H1 (cell line): ENCODE data around the gene PDZD2. TPM values are rescaled to one million over a fixed set of nuclear protein-coding genes. Genes with fewer than 3 reads are reported as not detected.
"Not testable (repeated sequence)": the region's sequence is repeated elsewhere in the genome, so short reads cannot be mapped to it uniquely, and the experiment has no call there.

ENCODE experiments used
- CTCF ChIA-PET: fragments of 300-600 bp; sonication (Branson Sonifier 250); formaldehyde crosslinking; loops from one replicate; lab custom pipeline; 2021; ENCODE audit not compliant: partially characterized antibody; lab: Charles Lee
- POLR2A ChIA-PET: fragments of 300-600 bp; sonication (Branson Sonifier 250); formaldehyde crosslinking; loops from one replicate; lab custom pipeline; 2021; ENCODE audit warnings: inconsistent platforms; ENCODE audit not compliant: partially characterized antibody; lab: Charles Lee
- DNase-seq, 2 experiments: peaks; one replicate each; pipeline versions ENCODE4 v3.0.0 to v3.0.0-alpha.2; 2010 to 2022; ENCODE audit warnings: low spot score in 2 of 2, low read depth in 1 of 2, mixed read lengths in 1 of 2
- FAIRE-seq: peaks from 2 replicates; lab custom pipeline; 2011; peaks lifted over from hg19 to GRCh38; lab: Jason Lieb, UNC
- H2AFZ ChIP-seq: 2 replicates; pipeline ENCODE4 v1.8.1; 2012; ENCODE audit warnings: low read length, inconsistent platforms
- H2AK5ac ChIP-seq: 2 replicates; pipeline ENCODE4 v1.6.1; 2013; ENCODE audit warnings: low read depth, low read length
- H2BK120ac ChIP-seq: replicated peaks from 2 replicates; pipeline ENCODE3; 2013; ENCODE audit warnings: low read depth, low read length, inconsistent platforms
- H2BK12ac ChIP-seq: 2 replicates; pipeline ENCODE4 v1.6.1; 2013; ENCODE audit warnings: low read depth, low read length
- H2BK15ac ChIP-seq: 2 replicates; pipeline ENCODE4 v1.6.1; 2013; ENCODE audit warnings: low read length
- H2BK20ac ChIP-seq: 2 replicates; pipeline ENCODE4 v1.6.1; 2013; ENCODE audit warnings: low read length
- H2BK5ac ChIP-seq: 2 replicates; pipeline ENCODE4 v1.6.1; 2013; ENCODE audit warnings: low read depth, low read length
- H3K14ac ChIP-seq: 2 replicates; pipeline ENCODE4 v1.6.1; 2013; ENCODE audit warnings: inconsistent platforms; ENCODE audit not compliant: insufficient read length
- H3K18ac ChIP-seq: 2 replicates; pipeline ENCODE4 v1.6.1; 2013; ENCODE audit warnings: low read length; ENCODE audit errors: extremely low read depth
- H3K23ac ChIP-seq: 2 replicates; pipeline ENCODE4 v1.6.1; 2013; ENCODE audit warnings: inconsistent platforms; ENCODE audit not compliant: insufficient read length
- H3K23me2 ChIP-seq: 2 replicates; pipeline ENCODE4 v1.6.1; 2013; ENCODE audit warnings: low read depth, low read length
- H3K27ac ChIP-seq: 2 replicates; pipeline ENCODE4 v1.6.1; 2011; ENCODE audit warnings: low read depth, low read length, inconsistent platforms
- H3K27me3 ChIP-seq, 4 experiments: replicated peaks in 1 of 4; 1 replicate in 1 of 4; 2 replicates in 3 of 4; pipeline versions ENCODE4 v1.6.1 to v1.8.1; 2011 to 2013; ENCODE audit warnings: low read length in 3 of 4, mild to moderate bottlenecking in 3 of 4, inconsistent platforms in 2 of 4, mixed read lengths in 2 of 4, moderate library complexity in 1 of 4; ENCODE audit not compliant: control insufficient read depth in 3 of 4, insufficient read depth in 3 of 4; ENCODE audit errors: extremely low read depth in 1 of 4
- H3K36me3 ChIP-seq, 4 experiments: 2 replicates each; pipeline versions ENCODE4 v1.6.1 to v1.8.1; 2011 to 2013; ENCODE audit warnings: mild to moderate bottlenecking in 4 of 4, low read length in 3 of 4, moderate library complexity in 2 of 4, control low read depth in 1 of 4, inconsistent platforms in 1 of 4; ENCODE audit not compliant: insufficient read depth in 4 of 4, control insufficient read depth in 2 of 4
- H3K4ac ChIP-seq: replicated peaks from 2 replicates; pipeline ENCODE3; 2013; ENCODE audit warnings: low read length, low read depth, mixed read lengths, inconsistent platforms; ENCODE audit not compliant: insufficient read length
- H3K4me1 ChIP-seq, 4 experiments: replicated peaks in 1 of 4; 1 replicate in 1 of 4; 2 replicates in 3 of 4; pipeline versions ENCODE4 v1.6.1 to v1.8.1; 2011 to 2013; ENCODE audit warnings: low read length in 3 of 4, inconsistent platforms in 2 of 4, mixed read lengths in 1 of 4; ENCODE audit not compliant: insufficient read depth in 4 of 4, control insufficient read depth in 3 of 4
- H3K4me2 ChIP-seq, 2 experiments: 2 replicates each; pipeline versions ENCODE4 v1.6.1 to v1.8.1; 2011 to 2013; ENCODE audit warnings: low read depth in 2 of 2, low read length in 2 of 2, control low read depth in 1 of 2, inconsistent platforms in 1 of 2, mild to moderate bottlenecking in 1 of 2; ENCODE audit not compliant: insufficient read depth in 1 of 2
- H3K4me3 ChIP-seq, 4 experiments: fragments of 200-600, 300-600 bp in 1 of 4; sonication (generic), shearing (Covaris generic), sonication (Bioruptor Twin) in 1 of 4; 2 replicates each; pipeline versions ENCODE4 v1.5.1 to v1.8.1; 2011 to 2016; ENCODE audit warnings: low read length in 4 of 4, low read depth in 3 of 4, control low read depth in 2 of 4, inconsistent platforms in 2 of 4, mild to moderate bottlenecking in 2 of 4, mixed read lengths in 1 of 4, moderate library complexity in 1 of 4; ENCODE audit not compliant: insufficient read depth in 2 of 4; ENCODE audit errors: extremely low read depth in 1 of 4
- H3K56ac ChIP-seq: replicated peaks from 2 replicates; pipeline ENCODE3; 2013; ENCODE audit warnings: low read depth, mild to moderate bottlenecking, mixed read lengths, low read length, inconsistent platforms; ENCODE audit not compliant: insufficient read length
- H3K79me1 ChIP-seq: 2 replicates; pipeline ENCODE4 v1.6.1; 2013; ENCODE audit warnings: low read depth, low read length, control low read depth
- H3K79me2 ChIP-seq, 2 experiments: 2 replicates each; pipeline versions ENCODE4 v1.6.1 to v1.8.1; 2012 to 2013; ENCODE audit warnings: low read length in 2 of 2, mild to moderate bottlenecking in 2 of 2, inconsistent platforms in 1 of 2; ENCODE audit not compliant: insufficient read depth in 2 of 2, control insufficient read depth in 1 of 2
- H3K9ac ChIP-seq, 4 experiments: replicated peaks in 1 of 4; 1 replicate in 1 of 4; 2 replicates in 3 of 4; pipeline versions ENCODE4 v1.6.1 to v1.8.1; 2011 to 2013; ENCODE audit warnings: low read depth in 3 of 4, low read length in 3 of 4, control low read depth in 2 of 4, mild to moderate bottlenecking in 2 of 4, moderate library complexity in 2 of 4, inconsistent platforms in 1 of 4; ENCODE audit errors: extremely low read depth in 1 of 4
- H3K9me3 ChIP-seq, 2 experiments: 2 replicates each; pipeline versions ENCODE4 v1.6.1 to v1.8.1; 2012 to 2013; ENCODE audit warnings: mild to moderate bottlenecking in 2 of 2, moderate library complexity in 2 of 2, control low read depth in 1 of 2, inconsistent platforms in 1 of 2, low read depth in 1 of 2, low read length in 1 of 2, mixed read lengths in 1 of 2; ENCODE audit not compliant: insufficient read depth in 2 of 2
- H4K20me1 ChIP-seq, 2 experiments: replicated peaks in 1 of 2; 2 replicates each; pipeline versions ENCODE3 to v1.8.1; 2011 to 2013; ENCODE audit warnings: inconsistent platforms in 2 of 2, low read length in 2 of 2, mild to moderate bottlenecking in 1 of 2; ENCODE audit not compliant: insufficient read depth in 2 of 2, control insufficient read depth in 1 of 2
- H4K5ac ChIP-seq: 2 replicates; pipeline ENCODE4 v1.6.1; 2013; ENCODE audit warnings: low read length, low read depth, mixed read lengths, inconsistent platforms; ENCODE audit not compliant: insufficient read length
- H4K8ac ChIP-seq: 2 replicates; pipeline ENCODE4 v1.8.0; 2013; ENCODE audit warnings: mild to moderate bottlenecking, moderate library complexity, low read length, inconsistent platforms; ENCODE audit not compliant: insufficient read depth; ENCODE audit errors: extremely low read depth
- H4K91ac ChIP-seq: replicated peaks from 2 replicates; pipeline ENCODE3; 2013; ENCODE audit warnings: low read length, mixed read lengths, inconsistent platforms; ENCODE audit not compliant: insufficient read length
- CREB1 ChIP-seq: IDR thresholded peaks from 2 replicates; pipeline ENCODE4 v1.6.1; 2012; ENCODE audit warnings: inconsistent platforms
- GABPA ChIP-seq: IDR thresholded peaks from 2 replicates; pipeline ENCODE4 v1.6.1; 2011; ENCODE audit warnings: mild to moderate bottlenecking, low read length, moderate library complexity, borderline replicate concordance; ENCODE audit not compliant: insufficient read depth
- KDM4A ChIP-seq: IDR thresholded peaks from one replicate; pipeline ENCODE4 v1.7.1; 2012; ENCODE audit warnings: low read depth, mild to moderate bottlenecking, moderate library complexity, low read length, inconsistent platforms; ENCODE audit not compliant: severe bottlenecking
- ZNF274 ChIP-seq: IDR thresholded peaks from 2 replicates; pipeline ENCODE4 v1.7.0; 2012; ENCODE audit warnings: low read length, borderline replicate concordance; ENCODE audit errors: extremely low read depth
- WGBS, 2 experiments: shearing (Covaris generic) in 1 of 2; methylation state at CpG; one replicate each; pipeline versions ENCODE4 v1.1.6 to v1.1.7; 2013 to 2015; ENCODE audit warnings: low lambda C conversion rate in 2 of 2, mixed read lengths in 2 of 2, inconsistent platforms in 1 of 2, low coverage in 1 of 2, missing lambda C conversion rate in 1 of 2; ENCODE audit not compliant: insufficient replicate concordance in 2 of 2, insufficient coverage in 1 of 2, insufficient read length in 1 of 2; ENCODE audit errors: extremely low coverage in 1 of 2, missing lambda C conversion rate in 1 of 2; 5-methylcytosine and 5-hydroxymethylcytosine counted together
- polyA plus RNA-seq, 7 experiments: library from polyadenylated mRNA; depleted of rRNA in 3 of 7; stranded (reverse) in 5 of 7; unstranded in 2 of 7; fragments of >200 nt in 5 of 7; fragments of 200-250 nt in 2 of 7; gene quantifications; 1 replicate in 5 of 7; 2 replicates in 1 of 7; 4 replicates in 1 of 7; pipeline versions ENCODE4 v1.2.1 to v1.2.3, GENCODE V29; 2011 to 2013; ENCODE audit warnings: missing spikeins in 2 of 7, mixed read lengths in 2 of 7
- total RNA-seq: library from RNA; stranded (reverse); fragmentation: NEBNext Ultra II Directional; extraction: Animal tissue kit (Norgen Biotek cat#: 25700); gene quantifications from 2 replicates; pipeline ENCODE4 v1.2.1, GENCODE V29; 2021

Gene PDZD2
- total and polyA plus RNA-seq, 2 of the 8 experiments (the other 6 are each of a cell fraction or from before 2014, with no cell fraction given) = 1.2 to 6.8 TPM

DNA sequence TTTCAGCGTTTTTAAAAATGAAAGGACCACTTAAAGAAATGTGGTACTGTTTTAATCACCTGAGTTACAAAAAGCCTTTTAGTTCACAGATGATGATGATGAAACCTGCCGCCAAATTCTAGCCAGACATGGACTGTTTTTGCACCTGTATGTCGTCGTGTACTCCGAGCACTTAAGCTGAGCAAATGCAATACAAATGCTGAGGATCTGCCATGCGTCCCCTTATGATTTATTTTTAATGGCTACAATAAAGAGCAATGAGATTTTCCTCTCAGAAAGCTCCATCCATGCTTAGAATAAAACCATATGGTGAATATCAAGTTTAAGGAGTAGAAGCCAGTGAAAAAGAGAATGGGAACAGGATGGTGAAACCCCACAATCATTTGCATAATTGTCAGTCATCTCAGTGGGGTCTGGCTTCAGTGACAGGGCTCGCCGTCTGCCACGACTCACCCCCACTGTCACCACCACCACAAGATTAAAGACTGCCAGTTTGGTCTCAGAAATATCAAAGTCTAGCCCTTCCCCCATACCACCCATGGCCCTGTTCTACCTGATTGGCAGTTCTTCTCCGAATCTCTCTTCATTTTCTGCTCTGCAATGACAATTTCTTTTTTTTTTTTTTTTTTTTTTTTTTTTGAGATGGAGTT, 375.3 kb downstream of the PDZD2 start (continued):
- no peak for TF ChIP-seq CREB1
- TF ChIP-seq ZNF274 = no peak
- TF ChIP-seq KDM4A = no peak
- TF ChIP-seq GABPA = no peak

GRCh38 chr5:32015262-32015661, 376.3 kb downstream of the PDZD2 start:
- peaks cover 7 to 31% (median 22%) of the 10 kb centered on the region in 4 experiments for H3K4me1 ChIP-seq
- H2BK12ac ChIP-seq, H4K8ac ChIP-seq, H3K23me2 ChIP-seq, H3K4me2 ChIP-seq, H3K9me3 ChIP-seq, H3K27me3 ChIP-seq, H2BK120ac ChIP-seq, H2BK5ac ChIP-seq, H3K36me3 ChIP-seq, H4K20me1 ChIP-seq, H3K14ac ChIP-seq, H2BK20ac ChIP-seq, H4K5ac ChIP-seq, H3K4me3 ChIP-seq, H2AK5ac ChIP-seq, H3K27ac ChIP-seq, H3K9ac ChIP-seq, DNase-seq, H3K79me2 ChIP-seq, H3K79me1 ChIP-seq, H3K18ac ChIP-seq, H3K56ac ChIP-seq, H3K23ac ChIP-seq, POLR2A ChIA-PET, H3K4ac ChIP-seq, H2AFZ ChIP-seq, H2BK15ac ChIP-seq, H4K91ac ChIP-seq, FAIRE-seq: not testable (repeated sequence)
- CTCF ChIA-PET = interaction anchor here (1.0 kb wide), 1 partner anchor 19 kb away, joined by 3 read pairs; no protein-coding TSS in a partner anchor
- 95% methylated on average over 9 of the region's 9 CpGs; no CpG with 5 or more reads in 1 of the 2 experiments for WGBS, 2 experiments
